PC-3 (cell line): ENCODE data around the gene ACVRL1. TPM values are rescaled to one million over a fixed set of nuclear protein-coding genes. Genes with fewer than 3 reads are reported as not detected.

Experiments used
- ATAC-seq: fragments of 200-7000 bp; cut with Tn5 transposase; 2 replicates; pipeline ENCODE4 v1.9.1; 2020; ENCODE audit warnings: mild to moderate bottlenecking, moderate library complexity
- BruUV-seq: library from RNA; stranded (reverse); fragments of 400-500 nt; replicated peaks from 2 replicates; lab custom pipeline; 2021; lab: Mats Ljungman, UMichigan
- CTCF ChIA-PET: fragments of 300-600 bp; sonication (Branson Sonifier 250); formaldehyde crosslinking; loops from one replicate; lab custom pipeline; 2022; ENCODE audit warnings: antibody characterized with exemption; lab: Charles Lee
- POLR2A ChIA-PET: fragments of 300-600 bp; sonication (Branson Sonifier 250); formaldehyde crosslinking; loops from one replicate; lab custom pipeline; 2022; ENCODE audit warnings: antibody characterized with exemption; ENCODE audit not compliant: unreplicated experiment; lab: Charles Lee
- DNase-seq: peaks from one replicate; pipeline ENCODE4 v3.0.0-alpha.2; 2015
- H2AFZ ChIP-seq: fragments of 300-600 bp; sonication (generic); 2 replicates; pipeline ENCODE4 v1.6.0; 2016; ENCODE audit warnings: antibody characterized with exemption, low read length
- H3F3A ChIP-seq: fragments of 300-600 bp; sonication (generic); one replicate; pipeline ENCODE4 v1.6.0; 2017; ENCODE audit warnings: antibody characterized with exemption, low read length, control low read depth, mild to moderate bottlenecking; ENCODE audit not compliant: unreplicated experiment
- H3K27ac ChIP-seq: fragments of 300-600 bp; sonication (generic); 2 replicates; pipeline ENCODE4 v1.5.1; 2016; ENCODE audit warnings: mild to moderate bottlenecking, low read length
- H3K27me3 ChIP-seq: fragments of 300-600 bp; sonication (generic); 2 replicates; pipeline ENCODE4 v1.6.1; 2016; ENCODE audit warnings: low read length, mixed read lengths
- H3K36me3 ChIP-seq: fragments of 300-600 bp; sonication (generic); 2 replicates; pipeline ENCODE4 v1.6.1; 2016; ENCODE audit warnings: low read depth, mixed run types, low read length, mixed read lengths
- H3K4me1 ChIP-seq: fragments of 300-600 bp; sonication (generic); 2 replicates; pipeline ENCODE4 v1.5.1; 2016; ENCODE audit warnings: low read length; ENCODE audit not compliant: insufficient read depth
- H3K4me2 ChIP-seq: fragments of 300-600 bp; sonication (generic); 2 replicates; pipeline ENCODE4 v1.6.0; 2016; ENCODE audit warnings: low read length
- H3K4me3 ChIP-seq: fragments of 300-600 bp; sonication (generic); 2 replicates; pipeline ENCODE4 v1.5.1; 2016; ENCODE audit warnings: mild to moderate bottlenecking, low read length, mixed read lengths
- H3K79me2 ChIP-seq: fragments of 300-600 bp; sonication (generic); 2 replicates; pipeline ENCODE4 v1.6.1; 2017; ENCODE audit warnings: low read length, mixed read lengths
- H3K9ac ChIP-seq: fragments of 300-600 bp; sonication (generic); 2 replicates; pipeline ENCODE4 v1.6.0; 2016; ENCODE audit warnings: mild to moderate bottlenecking, low read length
- H3K9me2 ChIP-seq: fragments of 300-600 bp; sonication (generic); replicated peaks from 2 replicates; pipeline ENCODE4 v1.6.1; 2016; ENCODE audit warnings: mixed run types, low read length, mixed read lengths
- H3K9me3 ChIP-seq: fragments of 300-600 bp; sonication (generic); 2 replicates; pipeline ENCODE4 v1.6.1; 2016; ENCODE audit warnings: low read length, mixed read lengths
- H4K20me1 ChIP-seq: fragments of 300-600 bp; sonication (generic); 2 replicates; pipeline ENCODE4 v1.6.1; 2016; ENCODE audit warnings: low read length, mixed read lengths
- EZH2 ChIP-seq: fragments of 300-600 bp; sonication (generic); IDR thresholded peaks from one replicate; pipeline ENCODE4 v1.6.1; 2017; ENCODE audit warnings: antibody characterized with exemption, mild to moderate bottlenecking, low read length; ENCODE audit not compliant: unreplicated experiment
- EZH2phosphoT487 ChIP-seq: fragments of 300-600 bp; sonication (generic); IDR thresholded peaks from 2 replicates; pipeline ENCODE4 v1.6.1; 2018; ENCODE audit warnings: mild to moderate bottlenecking, antibody characterized with exemption, low read length, borderline replicate concordance
- intact Hi-C: fragments of 100-400 bp; cut with micrococcal nuclease; formaldehyde crosslinking; loops from 2 replicates; pipeline ENCODE4 v1.9.0; 2023
- total RNA-seq: library from RNA; depleted of rRNA; stranded (reverse); fragments of >200 nt; gene quantifications from 2 replicates; pipeline ENCODE4 v1.2.3, GENCODE V29; 2014
- TF ChIP-seq, protein P1 (sequence below): fragments of 300-600 bp; sonication (generic); conservative IDR thresholded peaks from 2 replicates; pipeline ENCODE4 v1.5.1; 2017; ENCODE audit warnings: antibody characterized with exemption, low read depth, mild to moderate bottlenecking, low read length

ACVRL1 gene
- total RNA-seq, 1 experiment from 2014 or later: not detected

DNA sequence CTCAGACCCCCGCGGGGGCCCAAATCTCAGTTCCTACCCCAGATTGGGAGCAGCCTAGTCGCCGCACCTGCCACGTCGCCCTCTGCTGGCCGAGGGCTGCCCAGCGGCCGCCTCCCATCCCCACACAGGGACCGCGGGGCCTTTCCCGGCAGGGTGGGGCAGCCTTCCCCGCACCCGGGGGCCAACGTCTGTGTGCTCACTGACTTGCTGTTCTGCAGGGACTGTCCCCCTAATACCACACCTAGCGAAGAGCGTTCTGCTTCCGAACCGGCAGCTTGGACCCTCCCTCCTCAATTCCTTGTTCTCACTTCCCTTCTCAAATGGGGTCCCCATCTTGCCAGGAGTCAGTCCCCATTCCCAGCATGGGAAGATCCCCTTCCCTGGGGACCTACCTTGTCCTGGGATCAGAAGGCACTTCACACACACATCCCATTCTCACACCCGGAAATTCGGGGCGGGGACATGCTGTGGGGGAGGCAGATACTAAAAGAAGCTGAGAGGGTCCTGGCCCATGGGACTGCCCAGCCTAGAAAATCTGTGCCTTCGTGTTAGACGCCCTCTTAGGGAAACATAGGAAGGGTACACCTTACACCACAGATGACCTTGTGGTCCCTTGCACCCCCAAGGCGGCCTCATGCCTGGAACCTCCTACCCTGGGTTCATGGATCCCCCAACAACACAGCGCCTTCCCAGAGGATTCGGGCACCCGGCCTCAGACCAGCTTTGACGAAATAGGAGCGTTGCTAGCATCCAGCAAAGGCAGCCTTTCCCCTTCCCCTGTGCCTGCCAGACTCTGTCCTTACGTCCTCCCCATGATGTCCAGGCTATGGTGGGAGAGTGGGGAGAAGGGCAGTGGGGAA is 16.4 kb downstream of the ACVRL1 start:
- ChIA-PET CTCF (no interaction called here), POLR2A (no interaction called here)
- Histone ChIP-seq H3K9me2 (no peaks in the 10 kb centered on the region), H3K4me1 (peaks cover 5% of the 10 kb centered on the region; the same call in 1 of the 2 replicates), H3F3A (no peaks in the 10 kb centered on the region), H4K20me1 (no peaks in the 10 kb centered on the region), H2AFZ (peak overlapping the region; percentile 70; the same call in 1 of the 2 replicates), H3K27me3 (no peaks in the 10 kb centered on the region), H3K36me3 (no peaks in the 10 kb centered on the region), H3K4me2 (no peak overlapping the region), H3K27ac (no peak overlapping the region), H3K4me3 (no peak overlapping the region), H3K9me3 (no peaks in the 10 kb centered on the region), H3K79me2 (no peaks in the 10 kb centered on the region), H3K9ac (no peak overlapping the region)
- no TSS peak for BruUV-seq
- ATAC-seq (peak; percentile 54; the same call in 1 of the 2 replicates), DNase-seq (peak; percentile 22)
- intact Hi-C loops: no loop called here
- TF ChIP-seq, protein P1, sequence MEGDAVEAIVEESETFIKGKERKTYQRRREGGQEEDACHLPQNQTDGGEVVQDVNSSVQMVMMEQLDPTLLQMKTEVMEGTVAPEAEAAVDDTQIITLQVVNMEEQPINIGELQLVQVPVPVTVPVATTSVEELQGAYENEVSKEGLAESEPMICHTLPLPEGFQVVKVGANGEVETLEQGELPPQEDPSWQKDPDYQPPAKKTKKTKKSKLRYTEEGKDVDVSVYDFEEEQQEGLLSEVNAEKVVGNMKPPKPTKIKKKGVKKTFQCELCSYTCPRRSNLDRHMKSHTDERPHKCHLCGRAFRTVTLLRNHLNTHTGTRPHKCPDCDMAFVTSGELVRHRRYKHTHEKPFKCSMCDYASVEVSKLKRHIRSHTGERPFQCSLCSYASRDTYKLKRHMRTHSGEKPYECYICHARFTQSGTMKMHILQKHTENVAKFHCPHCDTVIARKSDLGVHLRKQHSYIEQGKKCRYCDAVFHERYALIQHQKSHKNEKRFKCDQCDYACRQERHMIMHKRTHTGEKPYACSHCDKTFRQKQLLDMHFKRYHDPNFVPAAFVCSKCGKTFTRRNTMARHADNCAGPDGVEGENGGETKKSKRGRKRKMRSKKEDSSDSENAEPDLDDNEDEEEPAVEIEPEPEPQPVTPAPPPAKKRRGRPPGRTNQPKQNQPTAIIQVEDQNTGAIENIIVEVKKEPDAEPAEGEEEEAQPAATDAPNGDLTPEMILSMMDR: peak; percentile 72
- no peak for TF ChIP-seq EZH2

DNA sequence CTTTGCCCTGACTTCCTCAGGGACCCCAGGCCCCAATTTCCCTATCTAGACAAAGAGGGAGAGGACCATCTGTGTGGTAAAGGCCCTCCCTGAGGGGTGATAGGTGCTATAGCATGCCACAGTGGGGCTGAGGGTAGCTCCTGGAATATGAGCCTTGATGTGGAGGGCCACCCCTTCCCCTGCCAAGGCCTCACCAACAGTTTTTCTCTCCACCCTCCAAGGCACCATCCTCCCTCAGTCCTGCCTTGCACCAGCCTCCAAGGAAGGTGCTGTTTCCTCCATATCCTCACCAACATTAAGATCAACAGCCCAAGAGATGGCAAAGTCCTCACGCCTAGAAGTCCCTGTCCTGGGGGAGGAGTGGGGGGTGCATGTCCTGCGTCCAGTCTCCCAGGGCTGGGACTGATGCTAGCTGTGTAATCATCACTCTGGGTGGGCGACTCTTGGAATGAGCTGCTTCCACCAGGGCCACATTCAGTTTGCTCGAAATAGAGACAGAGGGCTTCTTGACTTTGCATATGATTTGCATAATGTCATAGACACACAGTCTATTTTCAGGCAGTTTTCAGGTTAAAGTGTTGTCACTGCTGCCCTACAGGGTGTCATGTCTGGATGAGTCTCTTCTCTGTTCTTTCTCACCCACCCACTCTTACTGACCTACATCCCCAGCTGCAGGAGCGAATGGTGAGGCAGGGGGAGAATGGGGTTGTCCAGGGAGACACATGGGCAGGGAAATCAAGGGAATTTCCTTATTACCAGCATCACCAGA is 17.4 kb downstream of the ACVRL1 start:
- CTCF ChIA-PET: no interaction called here
- Histone ChIP-seq H3K36me3 (no peaks in the 10 kb centered on the region), H3K27me3 (no peaks in the 10 kb centered on the region), H3K4me1 (peaks cover 5% of the 10 kb centered on the region; the same call in 1 of the 2 replicates), H3K4me3 (no peak overlapping the region), H3K27ac (no peak overlapping the region), H3K4me2 (no peak overlapping the region), H4K20me1 (no peaks in the 10 kb centered on the region), H3K79me2 (no peaks in the 10 kb centered on the region), H3K9me2 (no peaks in the 10 kb centered on the region), H3K9ac (no peak overlapping the region), H2AFZ (no peak overlapping the region), H3F3A (no peaks in the 10 kb centered on the region), H3K9me3 (no peaks in the 10 kb centered on the region)
- intact Hi-C loops: no loop called here
- TF ChIP-seq EZH2: no peak
- TF ChIP-seq, protein P1: no peak
- no peak for TF ChIP-seq EZH2phosphoT487
- POLR2A ChIA-PET: no interaction called here
- DNase-seq (no peak), ATAC-seq (no peak)
- BruUV-seq: no TSS peak
